Lung (tissue), 12 donors: ENCODE results near the gene IL13. TPM values are rescaled to one million over a fixed set of nuclear protein-coding genes. Genes with fewer than 3 reads are reported as not detected.

Experiments
- ATAC-seq: fragments of 200-7000 bp; cut with Tn5 transposase; one replicate; pipeline ENCODE4 v1.9.1; 2020; ENCODE audit warnings: moderate number of reproducible peaks; ENCODE audit not compliant: insufficient read depth, low FRiP score
- DNase-seq, 3 donors: peaks; one replicate each; pipeline ENCODE4 v3.0.0-alpha.2; 2013 to 2017
- H3K27ac ChIP-seq, 2 donors: one replicate each; pipeline ENCODE4 v1.5.1; 2013; ENCODE audit warnings: mild to moderate bottlenecking in 2 of 2, moderate library complexity in 2 of 2, control low read depth in 1 of 2, inconsistent platforms in 1 of 2, low read depth in 1 of 2, low read length in 1 of 2
- H3K27me3 ChIP-seq, 3 donors: one replicate each; pipeline ENCODE4 v1.5.1; 2013; ENCODE audit warnings: low read length in 2 of 3; ENCODE audit not compliant: control insufficient read depth in 3 of 3, insufficient read depth in 3 of 3
- H3K36me3 ChIP-seq, 4 donors: one replicate each; pipeline ENCODE4 v1.5.1; 2013; ENCODE audit warnings: low read length in 4 of 4, mild to moderate bottlenecking in 1 of 4, moderate library complexity in 1 of 4; ENCODE audit not compliant: control insufficient read depth in 4 of 4, insufficient read depth in 4 of 4
- H3K4me1 ChIP-seq, 5 donors: one replicate each; pipeline ENCODE4 v1.5.1; 2013; ENCODE audit warnings: low read length in 5 of 5, mild to moderate bottlenecking in 2 of 5, moderate library complexity in 1 of 5; ENCODE audit not compliant: control insufficient read depth in 5 of 5, insufficient read depth in 5 of 5
- H3K4me3 ChIP-seq: one replicate; pipeline ENCODE4 v1.5.1; 2013; ENCODE audit warnings: mild to moderate bottlenecking, control low read depth, moderate library complexity
- H3K9ac ChIP-seq, 2 donors: one replicate each; pipeline ENCODE4 v1.5.1; 2013; ENCODE audit warnings: low read length in 2 of 2, control low read depth in 1 of 2; ENCODE audit not compliant: insufficient read depth in 1 of 2
- H3K9me3 ChIP-seq, 4 donors: one replicate each; pipeline ENCODE4 v1.5.1; 2013; ENCODE audit warnings: low read length in 3 of 4, mild to moderate bottlenecking in 1 of 4, moderate library complexity in 1 of 4; ENCODE audit not compliant: control insufficient read depth in 4 of 4, insufficient read depth in 3 of 4
- CTCF ChIP-seq: IDR thresholded peaks from 2 replicates; pipeline ENCODE4 v1.5.1; 2012; ENCODE audit warnings: mild to moderate bottlenecking; ENCODE audit errors: control extremely low read depth, extremely low read depth
- WGBS, 2 donors: extraction: QIAGEN DNeasy Blood & Tissue Kit; methylation state at CpG; one replicate each; pipeline ENCODE4 v1.1.7; 2013; 5-methylcytosine and 5-hydroxymethylcytosine counted together
- polyA plus RNA-seq, 2 donors: library from polyadenylated mRNA; stranded (reverse); fragments of 200-250 nt; gene quantifications; one replicate each; pipeline ENCODE4 v1.2.1, GENCODE V29; 2013
- total RNA-seq, 2 donors: library from RNA; depleted of rRNA in 1 of 2; stranded (reverse); fragments of >200 nt in 1 of 2; gene quantifications; one replicate each; pipeline ENCODE4 v1.2.1, GENCODE V29; 2014 to 2021
- donor health status: control.
- donor health status: control.
- donor health status: Bipolar disorder and iron deficiency.
- donor health status: healthy.
- donor health status: DM: yes; HTN: yes; CAD: no.

Gene IL13
- total and polyA plus RNA-seq, 4 donors, result 0.14 TPM; not detected in 3

GRCh38 chr5:132681983-132682382, 24.0 kb downstream of the IL13 start:
- no peaks in the 10 kb centered on the region for H3K27me3 ChIP-seq

GRCh38 chr5:132684491-132684890, 26.5 kb downstream of the IL13 start:
- DNase-seq (no peak), ATAC-seq (no peak)
- Histone ChIP-seq H3K9ac (no peak overlapping the region), H3K9me3 (no peaks in the 10 kb centered on the region), H3K36me3 (no peaks in the 10 kb centered on the region), H3K4me3 (no peak overlapping the region), H3K4me1 (no peaks in the 10 kb centered on the region), H3K27me3 (no peaks in the 10 kb centered on the region), H3K27ac (no peak overlapping the region)
- WGBS, 2 donors, result 84 to 90% methylated on average over 6 of the region's 6 CpGs
- no peak for TF ChIP-seq CTCF

More at GRCh38 chr5:132681983-132682382, 24.0 kb downstream of the IL13 start:
- no peak for ATAC-seq
- no peaks in the 10 kb centered on the region for H3K9me3 ChIP-seq
- no peaks in the 10 kb centered on the region for H3K36me3 ChIP-seq
- no peak overlapping the region for H3K9ac ChIP-seq
- H3K27ac ChIP-seq, result no peak overlapping the region
- no peak for DNase-seq
- WGBS, 2 donors, result 89 to 98% methylated on average over 4 of the region's 4 CpGs
- TF ChIP-seq CTCF, result no peak
- H3K4me3 ChIP-seq, result no peak overlapping the region
- H3K4me1 ChIP-seq, result no peaks in the 10 kb centered on the region

- DNase-seq, result no peak
- Histone ChIP-seq H3K27ac (no peak overlapping the region), H3K9me3 (no peaks in the 10 kb centered on the region), H3K4me1 (no peaks in the 10 kb centered on the region), H3K9ac (no peak overlapping the region), H3K4me3 (no peak overlapping the region), H3K36me3 (no peaks in the 10 kb centered on the region), H3K27me3 (no peaks in the 10 kb centered on the region)
- ATAC-seq, result no peak
- 89 to 91% methylated on average over 12 of the region's 12 CpGs for WGBS, 2 donors
- TF ChIP-seq CTCF, result no peak
Measured at GRCh38 chr5:132684922-132685720, 27.1 kb downstream of the IL13 start.
